WI38 (cell line): ENCODE data around the gene WDR54.

Source experiments
- H3K4me3 ChIP-seq: 2 replicates; pipeline ENCODE4 v1.5.1; 2011; ENCODE audit warnings: low read depth, mild to moderate bottlenecking, control low read depth, low read length
- TF ChIP-seq, protein P1 (sequence below): IDR thresholded peaks from 2 replicates; pipeline ENCODE4 v1.5.1; 2012; ENCODE audit warnings: low read depth, mild to moderate bottlenecking, control low read depth, low read length

The WDR54 gene

DNA sequence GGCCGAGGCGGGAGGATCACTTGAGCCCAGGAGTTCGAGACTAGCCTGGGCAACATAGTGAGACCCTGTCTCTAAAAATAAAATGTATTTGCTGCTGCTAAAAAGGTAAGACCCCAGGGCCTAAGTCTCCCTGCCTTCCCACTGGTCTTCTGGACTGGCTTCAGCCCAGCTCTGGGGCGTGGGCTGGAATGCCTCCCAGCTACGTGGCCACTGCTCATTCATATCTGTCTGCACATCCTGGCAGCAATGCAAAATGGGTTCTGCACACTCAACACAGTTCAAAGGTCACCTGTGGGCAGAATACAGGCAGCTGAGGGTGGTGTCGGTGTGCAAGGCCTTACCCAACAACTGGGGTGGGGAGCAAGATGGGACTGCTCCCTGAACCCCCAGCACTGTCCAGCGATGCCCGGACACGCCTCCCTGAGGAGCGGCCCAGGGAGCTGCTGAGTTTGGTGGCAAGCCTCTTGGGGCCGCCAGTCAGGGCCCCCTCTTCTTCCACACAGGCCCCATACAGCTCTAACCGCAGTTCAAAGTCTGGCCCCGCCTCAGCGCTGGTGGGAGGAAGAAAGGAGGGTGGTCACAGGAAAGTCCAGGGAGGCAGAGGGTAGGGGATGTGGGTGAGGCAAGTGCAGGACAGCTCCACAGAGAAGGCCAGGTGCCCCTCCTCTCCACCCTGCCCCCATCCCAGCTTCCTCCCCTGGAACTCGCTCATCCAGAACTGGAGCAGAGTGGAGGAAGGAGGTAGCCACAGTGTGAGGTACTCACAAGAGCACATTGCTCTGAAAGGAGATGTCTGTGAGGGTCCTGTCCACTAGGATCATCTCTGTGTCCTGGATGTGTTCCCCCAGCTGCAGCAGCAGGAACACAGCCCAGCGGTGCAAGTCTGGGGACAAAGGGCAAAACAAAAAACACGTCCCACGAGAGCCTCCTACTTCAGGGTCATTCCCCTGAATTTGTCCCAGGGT lies 8.2 kb downstream of the WDR54 start:
- TF ChIP-seq, protein P1, sequence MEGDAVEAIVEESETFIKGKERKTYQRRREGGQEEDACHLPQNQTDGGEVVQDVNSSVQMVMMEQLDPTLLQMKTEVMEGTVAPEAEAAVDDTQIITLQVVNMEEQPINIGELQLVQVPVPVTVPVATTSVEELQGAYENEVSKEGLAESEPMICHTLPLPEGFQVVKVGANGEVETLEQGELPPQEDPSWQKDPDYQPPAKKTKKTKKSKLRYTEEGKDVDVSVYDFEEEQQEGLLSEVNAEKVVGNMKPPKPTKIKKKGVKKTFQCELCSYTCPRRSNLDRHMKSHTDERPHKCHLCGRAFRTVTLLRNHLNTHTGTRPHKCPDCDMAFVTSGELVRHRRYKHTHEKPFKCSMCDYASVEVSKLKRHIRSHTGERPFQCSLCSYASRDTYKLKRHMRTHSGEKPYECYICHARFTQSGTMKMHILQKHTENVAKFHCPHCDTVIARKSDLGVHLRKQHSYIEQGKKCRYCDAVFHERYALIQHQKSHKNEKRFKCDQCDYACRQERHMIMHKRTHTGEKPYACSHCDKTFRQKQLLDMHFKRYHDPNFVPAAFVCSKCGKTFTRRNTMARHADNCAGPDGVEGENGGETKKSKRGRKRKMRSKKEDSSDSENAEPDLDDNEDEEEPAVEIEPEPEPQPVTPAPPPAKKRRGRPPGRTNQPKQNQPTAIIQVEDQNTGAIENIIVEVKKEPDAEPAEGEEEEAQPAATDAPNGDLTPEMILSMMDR: no peak
- H3K4me3 ChIP-seq: no peak overlapping the region

DNA sequence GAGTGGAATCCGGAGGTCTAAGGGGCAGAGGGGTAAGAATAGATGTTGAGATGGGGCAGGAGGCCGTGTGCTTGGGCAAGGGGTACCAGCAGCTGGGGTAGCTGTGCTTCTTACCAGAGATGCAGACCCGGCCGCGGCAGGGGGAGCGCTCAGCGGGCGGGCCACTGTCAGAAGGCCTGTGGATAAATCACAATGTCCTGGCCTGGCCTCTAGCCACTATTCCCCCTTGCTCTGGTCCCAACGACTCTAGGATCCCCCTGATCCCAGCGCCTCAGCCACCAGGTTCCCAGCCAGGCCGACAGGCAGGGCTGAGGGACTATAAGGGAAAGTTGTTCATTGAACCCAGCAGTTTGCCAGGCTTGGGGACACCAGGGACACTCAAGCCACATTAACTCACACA lies 9.0 kb downstream of the WDR54 start:
- TF ChIP-seq, protein P1: no peak
- no peak overlapping the region for H3K4me3 ChIP-seq

GRCh38 chr2:74436111-74436805 lies 14.7 kb downstream of the WDR54 start:
- H3K4me3 ChIP-seq: no peak overlapping the region

DNA sequence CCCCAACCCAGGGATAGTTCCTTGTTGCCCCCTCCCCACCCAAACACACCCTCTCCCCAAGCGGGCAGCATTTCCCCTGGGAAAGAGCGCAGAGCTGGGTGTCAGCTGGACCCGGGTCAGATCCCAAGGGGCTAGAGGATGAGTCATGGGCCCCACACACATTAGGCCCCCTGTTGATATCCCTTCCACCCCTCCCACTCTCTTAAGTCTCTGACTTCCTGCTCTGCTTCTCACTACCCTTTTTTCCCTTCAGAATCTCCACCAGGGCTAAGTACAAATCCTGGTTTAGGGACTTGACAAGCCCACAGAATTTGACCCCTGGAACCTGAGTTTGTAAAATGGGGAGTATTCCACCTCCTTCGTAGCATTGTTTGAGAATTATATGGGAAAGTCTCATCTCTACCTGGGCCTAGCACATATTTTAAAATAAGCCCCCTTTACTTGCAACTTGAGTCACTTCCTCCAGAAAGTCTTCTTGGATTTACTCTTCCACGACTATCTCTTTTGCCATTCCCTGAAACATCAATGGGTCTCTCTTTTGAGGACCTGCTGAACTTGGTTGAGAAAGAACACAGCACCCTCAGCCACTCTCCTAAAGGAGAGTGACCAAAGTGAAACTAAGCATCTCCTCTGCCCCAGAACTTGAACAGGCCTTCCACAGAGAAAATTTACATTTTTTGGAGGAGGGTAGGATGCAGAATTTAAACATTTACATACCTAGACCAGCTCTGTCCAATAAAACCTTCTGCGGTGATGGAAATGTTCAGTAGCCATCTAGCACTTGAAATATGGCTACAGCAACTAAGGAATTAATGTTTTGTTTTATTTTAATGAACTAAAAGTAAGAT lies 15.5 kb downstream of the WDR54 start:
- TF ChIP-seq, protein P1: no peak
- no peak overlapping the region for H3K4me3 ChIP-seq

More at GRCh38 chr2:74436111-74436805, 14.7 kb downstream of the WDR54 start:
- TF ChIP-seq, protein P1: no peak

GRCh38 chr2:74438248-74438647 lies 16.7 kb downstream of the WDR54 start:
- TF ChIP-seq, protein P1: no peak
- no peak overlapping the region for H3K4me3 ChIP-seq

- peak overlapping the region; percentile 65 for H3K4me3 ChIP-seq
- TF ChIP-seq, protein P1: no peak
Measured at GRCh38 chr2:74439373-74439772, 17.8 kb downstream of the WDR54 start.
